KMS-11 (cell line): ENCODE data around the gene METTL8.

Experiments used
- H2AFZ ChIP-seq: fragments of 200-600 bp; sonication (generic); 2 replicates; pipeline ENCODE4 v1.6.1; 2016; ENCODE audit warnings: antibody characterized with exemption, mixed run types, low read depth
- H3K27ac ChIP-seq: fragments of 200-600 bp; sonication (generic); 2 replicates; pipeline ENCODE4 v1.6.1; 2016; ENCODE audit warnings: mild to moderate bottlenecking, mixed run types
- H3K27me3 ChIP-seq: fragments of 200-600 bp; sonication (generic); 2 replicates; pipeline ENCODE4 v1.6.1; 2017; ENCODE audit warnings: mild to moderate bottlenecking, low read depth, mixed run types, moderate library complexity; ENCODE audit not compliant: insufficient read depth
- H3K36me3 ChIP-seq: fragments of 200-600 bp; sonication (generic); 2 replicates; pipeline ENCODE4 v1.6.1; 2017; ENCODE audit warnings: mild to moderate bottlenecking, mixed run types; ENCODE audit not compliant: insufficient read depth
- H3K4me1 ChIP-seq: fragments of 200-600 bp; sonication (generic); 2 replicates; pipeline ENCODE4 v1.6.1; 2016; ENCODE audit warnings: mild to moderate bottlenecking, low read depth, mixed run types; ENCODE audit not compliant: poor library complexity, severe bottlenecking
- H3K4me2 ChIP-seq: fragments of 200-600 bp; sonication (generic); 2 replicates; pipeline ENCODE4 v1.7.0; 2016; ENCODE audit warnings: mild to moderate bottlenecking, mixed run types
- H3K4me3 ChIP-seq: fragments of 200-600 bp; sonication (generic); IDR thresholded peaks from 2 replicates; pipeline ENCODE4 v1.6.1; 2017; ENCODE audit warnings: low read depth, low read length, mixed read lengths; ENCODE audit not compliant: insufficient read depth
- H3K79me2 ChIP-seq: fragments of 200-600 bp; sonication (generic); 2 replicates; pipeline ENCODE4 v1.6.1; 2016; ENCODE audit warnings: low read depth, mixed run types; ENCODE audit not compliant: insufficient read depth
- H3K9ac ChIP-seq: fragments of 200-600 bp; sonication (generic); 2 replicates; pipeline ENCODE4 v1.6.1; 2016; ENCODE audit warnings: mild to moderate bottlenecking, mixed run types
- H4K20me1 ChIP-seq: fragments of 200-600 bp; sonication (generic); 2 replicates; pipeline ENCODE4 v1.6.1; 2016; ENCODE audit warnings: mild to moderate bottlenecking, mixed run types; ENCODE audit not compliant: insufficient read depth
- CTCF ChIP-seq: fragments of 200-600 bp; sonication (generic); conservative IDR thresholded peaks from 2 replicates; pipeline ENCODE4 v1.6.1; 2017; ENCODE audit warnings: low read depth, mild to moderate bottlenecking, antibody characterized with exemption, low read length, moderate library complexity, mixed read lengths

Gene METTL8

DNA sequence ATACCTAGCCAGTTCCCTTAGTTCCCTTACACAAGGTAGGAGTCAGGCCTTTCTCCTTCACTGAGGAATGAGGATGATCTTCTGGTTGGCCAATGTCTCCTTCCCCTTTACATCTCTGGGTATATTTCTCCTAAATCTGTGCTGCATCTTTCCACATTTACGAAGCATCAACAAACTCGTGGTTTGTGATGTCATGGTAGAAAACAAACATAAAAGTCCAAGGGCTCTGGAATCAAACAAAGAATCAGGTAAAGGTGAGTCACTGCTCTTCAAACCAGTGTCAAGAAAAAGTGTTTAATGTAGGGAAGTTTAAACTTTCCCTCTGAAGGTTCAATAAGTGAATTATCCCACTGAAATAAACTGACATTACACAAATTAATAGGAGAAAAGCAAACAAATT is 122.9 kb downstream of the METTL8 start:
- H3K79me2 ChIP-seq = no peaks in the 10 kb centered on the region
- H2AFZ ChIP-seq = no peak overlapping the region
- no peaks in the 10 kb centered on the region for H3K36me3 ChIP-seq
- TF ChIP-seq CTCF = no peak
- H3K4me1 ChIP-seq = no peaks in the 10 kb centered on the region
- no peak overlapping the region for H3K4me3 ChIP-seq
- H3K27me3 ChIP-seq = no peaks in the 10 kb centered on the region
- no peak overlapping the region for H3K27ac ChIP-seq
- H3K4me2 ChIP-seq = no peak overlapping the region
- no peak overlapping the region for H3K9ac ChIP-seq
- no peaks in the 10 kb centered on the region for H4K20me1 ChIP-seq

DNA sequence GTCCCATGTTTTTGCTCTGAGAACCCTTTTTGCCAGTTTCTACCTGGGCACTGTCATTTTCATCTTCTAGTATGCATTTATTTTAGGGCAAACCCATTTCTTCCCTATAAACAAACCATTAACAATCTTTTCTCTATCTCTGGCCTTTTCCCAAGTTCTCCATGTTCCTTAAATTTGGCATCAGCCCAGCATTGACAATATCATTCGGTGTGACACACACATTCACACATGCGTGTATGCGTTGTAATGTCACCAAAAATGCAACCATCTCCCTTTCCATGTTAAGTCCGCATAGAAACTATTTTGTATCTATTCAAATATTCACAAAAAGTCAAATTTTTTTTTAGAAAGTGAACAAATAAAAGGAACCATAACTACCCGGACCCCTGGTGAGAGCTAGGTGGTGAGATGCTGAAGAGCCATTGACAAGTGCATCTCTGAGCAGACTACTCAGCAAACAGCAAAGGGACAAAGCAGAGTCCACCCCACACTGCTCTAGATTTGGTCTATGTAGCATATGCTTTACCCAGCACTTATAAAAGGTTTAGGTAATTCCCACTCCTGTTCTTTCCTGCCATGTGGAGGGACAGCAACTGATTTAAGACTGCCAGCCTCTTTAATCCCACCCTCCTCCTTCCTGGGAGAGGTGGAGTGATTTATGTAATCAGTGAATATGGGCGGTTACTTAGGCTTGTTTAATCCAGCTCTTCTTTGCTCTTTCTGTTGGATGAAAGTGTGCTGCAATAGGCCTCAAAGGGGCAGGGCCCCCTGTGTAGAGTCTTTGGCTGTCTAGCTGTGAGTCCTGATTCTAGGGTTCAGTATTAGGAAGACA is 124.1 kb downstream of the METTL8 start:
- Histone ChIP-seq H4K20me1 (no peaks in the 10 kb centered on the region), H3K79me2 (no peaks in the 10 kb centered on the region), H3K9ac (no peak overlapping the region), H3K36me3 (no peaks in the 10 kb centered on the region), H3K27me3 (no peaks in the 10 kb centered on the region), H3K4me3 (no peak overlapping the region), H2AFZ (no peak overlapping the region), H3K4me2 (no peak overlapping the region), H3K27ac (no peak overlapping the region), H3K4me1 (no peaks in the 10 kb centered on the region)
- no peak for TF ChIP-seq CTCF

GRCh38 chr2:171308280-171309054 is 125.3 kb downstream of the METTL8 start:
- H3K27me3 ChIP-seq = no peaks in the 10 kb centered on the region

DNA sequence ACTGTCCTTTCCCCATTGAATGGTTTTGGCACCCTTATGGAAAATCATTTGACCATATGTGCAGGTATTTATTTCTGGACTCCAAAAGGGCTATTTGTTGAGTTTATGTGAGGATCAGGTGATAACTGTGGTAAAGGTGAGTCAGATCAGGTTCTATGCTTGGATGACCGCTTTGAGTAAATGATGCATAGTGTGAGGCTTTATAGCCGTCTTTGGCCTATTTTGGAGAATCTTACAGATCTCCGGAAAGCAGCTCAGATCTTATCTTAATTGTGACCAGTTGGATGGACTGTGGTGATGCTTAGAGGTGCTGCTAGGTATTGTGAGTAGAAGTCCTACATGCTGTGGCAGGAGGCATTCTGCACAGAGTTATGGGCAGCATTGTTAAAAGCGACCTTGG is 126.2 kb downstream of the METTL8 start:
- H3K4me1 ChIP-seq = no peaks in the 10 kb centered on the region
- no peak overlapping the region for H3K4me2 ChIP-seq
- no peak for TF ChIP-seq CTCF
- no peak overlapping the region for H2AFZ ChIP-seq
- no peak overlapping the region for H3K9ac ChIP-seq
- no peak overlapping the region for H3K4me3 ChIP-seq
- no peak overlapping the region for H3K27ac ChIP-seq
- no peaks in the 10 kb centered on the region for H4K20me1 ChIP-seq
- H3K79me2 ChIP-seq = no peaks in the 10 kb centered on the region
- no peaks in the 10 kb centered on the region for H3K36me3 ChIP-seq
- H3K27me3 ChIP-seq = no peaks in the 10 kb centered on the region

More at GRCh38 chr2:171308280-171309054, 125.3 kb downstream of the METTL8 start:
- TF ChIP-seq CTCF = no peak
- H4K20me1 ChIP-seq = no peaks in the 10 kb centered on the region
- H3K4me3 ChIP-seq = no peak overlapping the region
- H3K9ac ChIP-seq = no peak overlapping the region
- no peak overlapping the region for H2AFZ ChIP-seq
- H3K27ac ChIP-seq = no peak overlapping the region
- no peaks in the 10 kb centered on the region for H3K79me2 ChIP-seq
- H3K4me2 ChIP-seq = no peak overlapping the region
- H3K36me3 ChIP-seq = no peaks in the 10 kb centered on the region
- no peaks in the 10 kb centered on the region for H3K4me1 ChIP-seq
